ENCODE results near the gene PODN. TPM values are rescaled to one million over a fixed set of nuclear protein-coding genes. Genes with fewer than 3 reads are reported as not detected.

The PODN gene
- total and polyA plus RNA-seq, 2 donors (not counting 3 experiments of a cell fraction or from before 2014, with no cell fraction given): 1.3 to 1.5 TPM

- no peaks in the 10 kb centered on the region for H3K9me3 ChIP-seq (replicated peaks; ENCODE audit: control insufficient read depth, insufficient read depth, low read length)
- H3K36me3 ChIP-seq (ENCODE audit: control insufficient read depth in 2 of 2, extremely low read depth in 1 of 2, insufficient read depth in 2 of 2, low read length in 2 of 2): peaks cover 5 to 11% of the 10 kb centered on the region in 2 experiments
- H3K4me3 ChIP-seq (replicated peaks in 1 of 3; ENCODE audit: insufficient read depth in 1 of 3, low read depth in 1 of 3, low read length in 3 of 3): no peak overlapping the region
- DNase-seq (ENCODE audit: low read depth, low spot score): no peak
- no peak for FAIRE-seq
- dilution Hi-C loops (cut with MboI; ENCODE audit: extremely low pct_ligation_motif_present, low sequenced_read_pairs) (no loop called here), intact Hi-C loops (cut with micrococcal nuclease) (no loop called here)
- CTCF ChIA-PET: no interaction called here
- no peak overlapping the region for H3K4me2 ChIP-seq (ENCODE audit: insufficient read depth, low read length)
- no peaks in the 10 kb centered on the region for H4K20me1 ChIP-seq (replicated peaks; ENCODE audit: control insufficient read depth, extremely low read depth, insufficient read depth, low read length)
- no peaks in the 10 kb centered on the region for H3K9me1 ChIP-seq (replicated peaks; ENCODE audit: control insufficient read depth, extremely low read depth, insufficient read depth, low read length)
- H3K9ac ChIP-seq (replicated peaks; ENCODE audit: extremely low read depth, insufficient read depth, low read length): no peak overlapping the region
- H3K79me2 ChIP-seq (ENCODE audit: control insufficient read depth, insufficient read depth, low read length): no peaks in the 10 kb centered on the region
- BruUV-seq (replicated peaks): no TSS peak
- no peak overlapping the region for H3K27ac ChIP-seq (ENCODE audit: insufficient read depth, low read depth, low read length)
- TF ChIP-seq EZH2 (IDR thresholded peaks at IDR 0.05; ENCODE audit: borderline replicate concordance, low read depth, low read length, severe bottlenecking) (no peak), POLR2A (IDR thresholded peaks at IDR 0.05; ENCODE audit: low read depth, low read length) (no peak), GATA2 (IDR thresholded peaks at IDR 0.05; ENCODE audit: insufficient read depth, insufficient read length, low read depth, low read length) (no peak), MAX (IDR thresholded peaks at IDR 0.05; ENCODE audit: insufficient read depth, insufficient read length) (no peak), CTCF (IDR thresholded peaks at IDR 0.05; ENCODE audit: extremely low read depth in 1 of 2, insufficient read depth in 1 of 2, low read depth in 1 of 2, low read length in 2 of 2) (no peak), MYC (IDR thresholded peaks at IDR 0.05; ENCODE audit: low read depth, low read length) (no peak), FOS (IDR thresholded peaks at IDR 0.05; ENCODE audit: borderline replicate concordance, insufficient read depth, low read length) (no peak), JUN (IDR thresholded peaks at IDR 0.05; ENCODE audit: borderline replicate concordance, insufficient read depth, insufficient read length, low read depth) (no peak)
- no peaks in the 10 kb centered on the region for H3K4me1 ChIP-seq (ENCODE audit: control insufficient read depth, extremely low read depth, insufficient read depth, low read length)
- H3K27me3 ChIP-seq (ENCODE audit: control insufficient read depth in 2 of 2, insufficient read depth in 2 of 2, low read length in 2 of 2): no peaks in the 10 kb centered on the region
- no peak overlapping the region for H2AFZ ChIP-seq (ENCODE audit: low read depth, low read length)
- POLR2A ChIA-PET: interaction anchor here (0.6 kb wide), 1 partner anchor 15 kb away, joined by 4 read pairs; no protein-coding TSS in a partner anchor
Observed at GRCh38 chr1:53038566-53038965, 23.4 kb upstream of the PODN start.
